ENCODE measurements around the gene ITGA5. TPM values are rescaled to one million over a fixed set of nuclear protein-coding genes. Genes with fewer than 3 reads are reported as not detected.
A peak's percentile ranks its signal among the peaks of the same experiment; 100 is the strongest.

The ITGA5 gene
- total RNA-seq (10 to 100 TPM; 24.0 to 80.3 (median 41.9) TPM), polyA plus RNA-seq (100 to 1,000 TPM in 1 of 3 donors, 10 to 100 TPM in 2; 13.7 to 244 (median 39.7) TPM)
- long read RNA-seq, donor 1, partial matches to known transcripts: 4 of 5 reads
- long read RNA-seq, donor 1, other reads (novel, unspliced or antisense): 1 of 5 reads
- long read RNA-seq, donor 2, partial matches to known transcripts: 14 of 20 reads
- long read RNA-seq, donor 2, other reads (novel, unspliced or antisense): 6 of 20 reads

- 2 to 3% (median 3%) methylated on average over 35 to 46 of the region's 46 CpGs for WGBS, 3 donors
- Histone ChIP-seq H3K27ac (peak within 1 kb of the TSS; percentile 78), H3K27me3 (ENCODE audit: insufficient read depth in 3 of 3, low read length in 2 of 3) (peaks cover 0 to 2% (median 0%) of the 10 kb centered on the region in 3 donors), H3K4me1 (peaks cover 32% of the 10 kb centered on the region), H3K36me3 (ENCODE audit: insufficient read depth in 1 of 2, low read depth in 1 of 2) (no peaks in the 10 kb centered on the region), H3K4me3 (peak within 1 kb of the TSS; percentile 83), H3K9me3 (no peaks in the 10 kb centered on the region)
- intact Hi-C loops (cut with DNase I): no loop called here
- DNase-seq (peak; percentile 85 to 93), ATAC-seq (peak; percentile 80 to 90 (median 86))
- TF ChIP-seq CTCF (IDR thresholded peaks at IDR 0.05): no peak
Observed at GRCh38 chr12:54419088-54419887, at the start of gene ITGA5. Gene ITGA5 (minus strand): TSS chr12:54419266. CDS start chr12:54419198, 68 bp downstream.

- no peaks in the 10 kb centered on the region for H3K27me3 ChIP-seq (ENCODE audit: insufficient read depth in 3 of 3, low read length in 2 of 3)
- peaks cover 8% of the 10 kb centered on the region for H3K4me1 ChIP-seq
- WGBS, 3 donors: 20 to 43% (median 25%) methylated on average over 1 of the region's 1 CpG
- DNase-seq (no peak), ATAC-seq (no peak)
- no peak overlapping the region for H3K27ac ChIP-seq
- H3K9me3 ChIP-seq: no peaks in the 10 kb centered on the region
- H3K4me3 ChIP-seq: no peak overlapping the region
- H3K36me3 ChIP-seq (ENCODE audit: insufficient read depth in 1 of 2, low read depth in 1 of 2): no peaks in the 10 kb centered on the region
- no peak for TF ChIP-seq CTCF (IDR thresholded peaks at IDR 0.05)
- intact Hi-C loops (cut with DNase I): no loop called here
Observed at GRCh38 chr12:54465857-54466523, 46.9 kb upstream of the ITGA5 start.

- H3K36me3 ChIP-seq (ENCODE audit: insufficient read depth in 1 of 2, low read depth in 1 of 2): no peaks in the 10 kb centered on the region
- peaks cover 8% of the 10 kb centered on the region for H3K4me1 ChIP-seq
- no peak for DNase-seq
- intact Hi-C loops (cut with DNase I): no loop called here
- H3K9me3 ChIP-seq: no peaks in the 10 kb centered on the region
- TF ChIP-seq CTCF (IDR thresholded peaks at IDR 0.05): no peak
- H3K27ac ChIP-seq: peak overlapping the region; percentile 53
- WGBS, 3 donors: 14 to 18% (median 17%) methylated on average over 3 of the region's 3 CpGs
- no peaks in the 10 kb centered on the region for H3K27me3 ChIP-seq (ENCODE audit: insufficient read depth in 3 of 3, low read length in 2 of 3)
- ATAC-seq: peak; percentile 89 to 93 (median 92)
- H3K4me3 ChIP-seq: no peak overlapping the region
Observed at GRCh38 chr12:54463484-54463883, 44.4 kb upstream of the ITGA5 start.

- intact Hi-C loops (cut with DNase I): no loop called here
- no peak overlapping the region for H3K4me3 ChIP-seq
- ATAC-seq (peak; percentile 84 to 91 (median 90)), DNase-seq (peak; percentile 65 to 76)
- no peak for TF ChIP-seq CTCF (IDR thresholded peaks at IDR 0.05)
- WGBS, 3 donors: 21 to 40% (median 27%) methylated on average over 2 of the region's 2 CpGs
- no peaks in the 10 kb centered on the region for H3K36me3 ChIP-seq (ENCODE audit: insufficient read depth in 1 of 2, low read depth in 1 of 2)
- H3K4me1 ChIP-seq: peaks cover 8% of the 10 kb centered on the region
- no peaks in the 10 kb centered on the region for H3K9me3 ChIP-seq
- no peaks in the 10 kb centered on the region for H3K27me3 ChIP-seq (ENCODE audit: insufficient read depth in 3 of 3, low read length in 2 of 3)
- H3K27ac ChIP-seq: peak overlapping the region; percentile 53
Observed at GRCh38 chr12:54463034-54463433, 44.0 kb upstream of the ITGA5 start.
